Liver (tissue), 9 donors: Measurements from ENCODE around the gene MYCBPAP. TPM values are rescaled to one million over a fixed set of nuclear protein-coding genes. Genes with fewer than 3 reads are reported as not detected.

ENCODE experiments used
- DNase-seq: peaks from one replicate; pipeline ENCODE4 v3.0.0-alpha.2; 2017; ENCODE audit warnings: low spot score
- H3K27ac ChIP-seq, 2 donors: one replicate each; pipeline ENCODE4 v1.7.0; 2013; ENCODE audit warnings: inconsistent platforms in 2 of 2, low read length in 2 of 2, control low read depth in 1 of 2, low read depth in 1 of 2, mild to moderate bottlenecking in 1 of 2
- H3K27me3 ChIP-seq, 4 donors: one replicate each; pipeline versions ENCODE4 v1.6.1 to v1.7.0; 2013; ENCODE audit warnings: low read length in 3 of 4, inconsistent platforms in 1 of 4, mild to moderate bottlenecking in 1 of 4, moderate library complexity in 1 of 4; ENCODE audit not compliant: control insufficient read depth in 4 of 4, insufficient read depth in 4 of 4
- H3K36me3 ChIP-seq, 4 donors: one replicate each; pipeline versions ENCODE4 v1.6.1 to v1.7.0; 2013; ENCODE audit warnings: low read length in 3 of 4, mild to moderate bottlenecking in 3 of 4, low read depth in 1 of 4, moderate library complexity in 1 of 4; ENCODE audit not compliant: control insufficient read depth in 4 of 4, insufficient read depth in 3 of 4
- H3K4me1 ChIP-seq, 4 donors: one replicate each; pipeline versions ENCODE4 v1.6.1 to v1.7.0; 2013; ENCODE audit warnings: low read length in 3 of 4, mild to moderate bottlenecking in 3 of 4, moderate library complexity in 1 of 4; ENCODE audit not compliant: control insufficient read depth in 4 of 4, insufficient read depth in 4 of 4
- H3K4me3 ChIP-seq, 3 donors: one replicate each; pipeline versions ENCODE4 v1.6.1 to v1.7.0; 2013; ENCODE audit warnings: low read length in 3 of 3, control low read depth in 1 of 3, low read depth in 1 of 3, mild to moderate bottlenecking in 1 of 3
- H3K9ac ChIP-seq, 2 donors: one replicate each; pipeline ENCODE4 v1.7.0; 2013; ENCODE audit warnings: low read length in 2 of 2, mild to moderate bottlenecking in 2 of 2, moderate library complexity in 2 of 2, control low read depth in 1 of 2, low read depth in 1 of 2
- H3K9me3 ChIP-seq, 4 donors: one replicate each; pipeline versions ENCODE4 v1.6.1 to v1.7.0; 2013; ENCODE audit warnings: low read length in 3 of 4; ENCODE audit not compliant: control insufficient read depth in 4 of 4
- ATF3 ChIP-seq: IDR thresholded peaks from 2 replicates; pipeline ENCODE4 v1.6.1; 2016; ENCODE audit warnings: antibody characterized with exemption
- CTCF ChIP-seq: fragments of 150-350 bp; IDR thresholded peaks from 2 replicates; pipeline ENCODE4 v1.5.1; 2017; ENCODE audit warnings: improper control_type of control experiment, low read depth, low read length; ENCODE audit not compliant: missing input control
- EGR1 ChIP-seq, 2 donors: IDR thresholded peaks; 2 replicates each; pipeline ENCODE4 v1.6.1; 2016 to 2018; ENCODE audit warnings: antibody characterized with exemption in 2 of 2, low read depth in 2 of 2
- FOXA1 ChIP-seq: IDR thresholded peaks from 2 replicates; pipeline ENCODE4 v1.6.1; 2016; ENCODE audit warnings: antibody characterized with exemption
- FOXA2 ChIP-seq: IDR thresholded peaks from 2 replicates; pipeline ENCODE4 v1.6.1; 2016; ENCODE audit warnings: antibody characterized with exemption
- GABPA ChIP-seq, 2 donors: IDR thresholded peaks in 1 of 2; conservative IDR thresholded peaks in 1 of 2; 2 replicates each; pipeline ENCODE4 v1.6.1; 2016; ENCODE audit warnings: antibody characterized with exemption in 2 of 2, mild to moderate bottlenecking in 1 of 2, moderate library complexity in 1 of 2
- HNF4A ChIP-seq, 2 donors: conservative IDR thresholded peaks; 2 replicates each; pipeline ENCODE4 v1.6.1; 2016; ENCODE audit warnings: antibody characterized with exemption in 2 of 2, mild to moderate bottlenecking in 2 of 2
- HNF4G ChIP-seq: IDR thresholded peaks from 2 replicates; pipeline ENCODE4 v1.6.1; 2016; ENCODE audit warnings: antibody characterized with exemption
- JUND ChIP-seq, 2 donors: IDR thresholded peaks; 2 replicates each; pipeline ENCODE4 v1.6.1; 2016; ENCODE audit warnings: antibody characterized with exemption in 2 of 2
- MAX ChIP-seq: IDR thresholded peaks from 2 replicates; pipeline ENCODE4 v1.6.1; 2016; ENCODE audit warnings: antibody characterized with exemption
- NR2F2 ChIP-seq: IDR thresholded peaks from 2 replicates; pipeline ENCODE4 v1.6.1; 2016; ENCODE audit warnings: antibody characterized with exemption
- RAD21 ChIP-seq, 2 donors: IDR thresholded peaks; 2 replicates each; pipeline ENCODE4 v1.6.1; 2016; ENCODE audit warnings: antibody characterized with exemption in 2 of 2, mild to moderate bottlenecking in 2 of 2
- REST ChIP-seq: IDR thresholded peaks from 2 replicates; pipeline ENCODE4 v1.6.1; 2016; ENCODE audit warnings: antibody characterized with exemption, mild to moderate bottlenecking
- RXRA ChIP-seq, 2 donors: IDR thresholded peaks; 2 replicates each; pipeline ENCODE4 v1.6.1; 2017 to 2018; ENCODE audit warnings: antibody characterized with exemption in 2 of 2, mild to moderate bottlenecking in 1 of 2
- SP1 ChIP-seq: IDR thresholded peaks from 2 replicates; pipeline ENCODE4 v1.6.1; 2018; ENCODE audit warnings: antibody characterized with exemption, mild to moderate bottlenecking
- TAF1 ChIP-seq: conservative IDR thresholded peaks from 2 replicates; pipeline ENCODE4 v1.6.1; 2016; ENCODE audit warnings: antibody characterized with exemption, mild to moderate bottlenecking
- YY1 ChIP-seq: IDR thresholded peaks from 2 replicates; pipeline ENCODE4 v1.6.1; 2016; ENCODE audit warnings: antibody characterized with exemption, mild to moderate bottlenecking
- ZBTB33 ChIP-seq: IDR thresholded peaks from 2 replicates; pipeline ENCODE4 v1.6.1; 2016; ENCODE audit warnings: antibody characterized with exemption
- polyA plus RNA-seq, 2 donors: library from polyadenylated mRNA; stranded (reverse) in 1 of 2; unstranded in 1 of 2; fragments of 200-250 nt in 1 of 2; fragments of >200 nt in 1 of 2; fragmentation: Nextera tagmentation in 1 of 2; extraction: Ambion mirVana in 1 of 2; gene quantifications; one replicate each; pipeline versions ENCODE4 v1.2.1 to v1.2.3, GENCODE V29; 2013 to 2015
- total RNA-seq, 2 donors: library from RNA; depleted of rRNA; stranded (reverse); fragments of >200 nt; gene quantifications; one replicate each; pipeline ENCODE4 v1.2.3, GENCODE V29; 2014
- donor health status: healthy.
- donor health status: healthy.
- donor health status: healthy.
- donor health status: healthy.
- donor health status: healthy.

The MYCBPAP gene
- total and polyA plus RNA-seq, 4 donors: 0.23 to 0.25 TPM; not detected in 2

GRCh38 chr17:50499270-50499669 lies 9.0 kb upstream of the MYCBPAP start:
- Histone ChIP-seq H3K27ac (no peak overlapping the region), H3K4me3 (no peak overlapping the region), H3K4me1 (no peaks in the 10 kb centered on the region), H3K9ac (no peak overlapping the region), H3K36me3 (no peaks in the 10 kb centered on the region), H3K27me3 (no peaks in the 10 kb centered on the region), H3K9me3 (no peaks in the 10 kb centered on the region)
- no peak for DNase-seq
- TF ChIP-seq FOXA2 (no peak), HNF4G (no peak), RXRA (IDR thresholded peaks at IDR 0.05) (no peak), TAF1 (no peak), ATF3 (no peak), JUND (IDR thresholded peaks at IDR 0.05) (no peak), NR2F2 (no peak), SP1 (no peak), ZBTB33 (no peak), MAX (no peak), YY1 (no peak), GABPA (IDR thresholded peaks at IDR 0.05 in 1 of 2, conservative IDR thresholded peaks at IDR 0.05 in 1 of 2) (no peak), CTCF (no peak), EGR1 (IDR thresholded peaks at IDR 0.05; ENCODE audit: low read depth in 2 of 2) (no peak), HNF4A (conservative IDR thresholded peaks at IDR 0.05) (no peak), RAD21 (IDR thresholded peaks at IDR 0.05) (no peak), FOXA1 (no peak), REST (no peak)
